Right cardiac atrium (tissue), 5 donors: ENCODE results near the gene ARHGAP1. TPM values are rescaled to one million over a fixed set of nuclear protein-coding genes. Genes with fewer than 3 reads are reported as not detected.
A peak's percentile ranks its signal among the peaks of the same experiment; 100 is the strongest.

Experiments
- ATAC-seq, 2 donors: fragments of 200-7000 bp; cut with Tn5 transposase; one replicate each; pipeline versions ENCODE4 v1.8.0 to v1.9.1; 2020; ENCODE audit warnings: moderate library complexity in 2 of 2, mild to moderate bottlenecking in 1 of 2
- DNase-seq, 3 donors: peaks; one replicate each; pipeline ENCODE4 v3.0.0-alpha.2; 2020
- H3K27ac ChIP-seq: one replicate; pipeline ENCODE4 v1.5.1; 2013; ENCODE audit warnings: mild to moderate bottlenecking, low read length, control low read depth, moderate library complexity
- H3K27me3 ChIP-seq: one replicate; pipeline ENCODE4 v1.6.1; 2013; ENCODE audit not compliant: control insufficient read depth, insufficient read depth
- H3K4me1 ChIP-seq: one replicate; pipeline ENCODE4 v1.6.1; 2013; ENCODE audit warnings: low read length; ENCODE audit not compliant: control insufficient read depth, insufficient read depth
- H3K4me3 ChIP-seq: one replicate; pipeline ENCODE4 v1.5.1; 2013; ENCODE audit warnings: low read length, control low read depth
- H3K9me3 ChIP-seq: one replicate; pipeline ENCODE4 v1.6.1; 2013; ENCODE audit warnings: low read length; ENCODE audit not compliant: control insufficient read depth
- WGBS: extraction: QIAGEN DNeasy Blood & Tissue Kit; methylation state at CpG from one replicate; pipeline ENCODE4 v1.1.7; 2013; 5-methylcytosine and 5-hydroxymethylcytosine counted together
- intact Hi-C, 4 donors: fragments of 100-400 bp; cut with DNase I; formaldehyde crosslinking; loops; one replicate each; pipeline versions ENCODE4 v1.11.0 to v1.14.0; 2022 to 2023
- polyA plus RNA-seq: library from polyadenylated mRNA; stranded (reverse); fragments of 200-250 nt; gene quantifications from one replicate; pipeline ENCODE4 v1.2.3, GENCODE V29; 2013
- total RNA-seq, 4 donors: library from RNA; stranded (reverse); fragmentation: NEBNext Ultra II Directional; extraction: Animal tissue kit (Norgen Biotek cat#: 25700); gene quantifications; one replicate each; pipeline ENCODE4 v1.2.1, GENCODE V29; 2021
- donor health status: healthy with polysubstance abuse.
- donor health status: DM: no; HTN: yes; CAD: no.
- donor health status: DM: no; HTN: no; CAD: no.
- donor health status: DM: no; HTN: yes; CAD: no; lungs with severe emphysema.
- donor health status: DM: yes; HTN: yes; CAD: no.

The ARHGAP1 gene
- total and polyA plus RNA-seq, 5 donors, result 53.4 to 112 (median 105) TPM

DNA sequence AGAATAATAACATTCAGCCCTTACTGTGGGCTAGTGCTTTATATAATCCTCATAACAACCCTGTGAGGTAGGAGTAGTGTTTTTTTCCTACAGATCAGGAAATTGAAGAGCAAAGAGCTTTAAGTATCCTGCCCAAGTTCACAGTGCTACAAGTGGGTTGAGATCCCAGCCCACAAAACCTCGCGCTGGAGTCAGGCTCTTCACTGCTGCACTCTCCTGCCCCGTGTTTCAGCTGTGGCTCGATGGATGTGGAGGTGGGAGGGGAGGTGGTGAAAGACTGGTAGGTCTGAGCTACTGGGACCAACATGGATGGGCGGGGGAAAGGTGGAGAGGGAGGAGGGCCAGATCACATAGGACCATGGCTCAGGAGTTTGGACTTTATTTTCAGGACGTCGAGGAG, 6.5 kb upstream of the ARHGAP1 start:
- intact Hi-C loops, result no loop called here
- no peaks in the 10 kb centered on the region for H3K27me3 ChIP-seq
- WGBS, result 86% methylated on average over 7 of the region's 7 CpGs
- H3K4me1 ChIP-seq, result peaks cover 2% of the 10 kb centered on the region
- DNase-seq (no peak), ATAC-seq (no peak)
- H3K27ac ChIP-seq, result no peak overlapping the region
- no peak overlapping the region for H3K4me3 ChIP-seq
- no peaks in the 10 kb centered on the region for H3K9me3 ChIP-seq

DNA sequence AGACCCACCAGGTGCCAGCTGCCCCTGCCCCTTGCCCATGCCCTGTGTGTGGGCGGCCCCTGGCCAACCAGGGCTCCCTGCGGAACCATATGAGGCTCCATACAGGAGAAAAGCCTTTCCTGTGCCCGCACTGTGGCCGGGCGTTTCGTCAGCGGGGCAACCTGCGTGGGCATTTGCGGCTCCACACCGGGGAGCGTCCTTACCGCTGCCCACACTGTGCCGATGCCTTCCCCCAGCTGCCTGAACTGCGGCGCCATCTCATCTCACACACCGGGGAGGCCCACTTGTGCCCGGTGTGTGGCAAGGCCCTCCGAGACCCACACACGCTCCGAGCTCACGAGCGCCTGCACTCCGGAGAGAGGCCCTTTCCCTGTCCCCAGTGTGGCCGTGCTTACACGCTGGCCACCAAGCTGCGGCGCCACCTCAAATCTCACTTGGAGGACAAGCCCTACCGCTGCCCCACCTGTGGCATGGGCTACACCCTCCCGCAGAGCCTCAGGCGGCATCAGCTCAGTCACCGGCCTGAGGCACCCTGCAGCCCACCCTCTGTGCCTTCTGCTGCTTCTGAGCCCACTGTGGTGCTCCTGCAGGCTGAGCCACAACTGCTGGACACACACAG, 4.8 kb upstream of the ARHGAP1 start:
- 96% methylated on average over 31 of the region's 31 CpGs for WGBS
- Histone ChIP-seq H3K27me3 (no peaks in the 10 kb centered on the region), H3K27ac (no peak overlapping the region), H3K4me3 (no peak overlapping the region), H3K4me1 (no peaks in the 10 kb centered on the region), H3K9me3 (no peaks in the 10 kb centered on the region)
- intact Hi-C loops, result no loop called here
- DNase-seq (peak in 1 of 3 donors; percentile 57), ATAC-seq (no peak)

DNA sequence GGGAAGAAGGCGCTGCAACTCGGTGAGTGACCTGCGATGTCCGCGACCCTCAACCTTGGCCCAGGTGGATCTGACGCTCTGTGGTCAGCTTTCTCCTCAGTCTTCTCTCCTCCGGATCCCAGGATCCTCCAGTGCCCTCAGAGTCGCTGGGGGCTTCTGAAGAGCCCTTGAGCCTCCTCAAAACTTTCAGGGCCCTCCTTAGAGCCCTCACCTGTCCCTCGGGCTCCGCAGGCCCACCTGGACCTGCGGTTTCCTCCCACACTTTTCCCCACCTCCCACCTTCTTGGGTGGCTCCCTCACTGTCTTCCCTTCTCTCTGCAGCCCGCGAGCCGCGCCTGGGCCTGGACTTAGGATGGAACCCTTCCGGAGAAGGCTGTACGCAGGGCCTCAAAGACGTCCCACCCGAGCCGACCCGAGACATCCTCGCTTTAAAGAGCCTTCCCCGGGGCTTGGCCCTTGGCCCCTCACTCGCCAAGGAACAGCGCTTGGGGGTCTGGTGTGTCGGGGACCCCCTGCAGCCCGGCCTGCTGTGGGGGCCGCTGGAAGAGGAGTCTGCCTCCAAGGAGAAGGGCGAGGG, 747 bp upstream of the ARHGAP1 start:
- Histone ChIP-seq H3K27ac (peak overlapping the region; percentile 92), H3K4me3 (peak overlapping the region; percentile 91), H3K27me3 (no peaks in the 10 kb centered on the region), H3K4me1 (peaks cover 16% of the 10 kb centered on the region), H3K9me3 (no peaks in the 10 kb centered on the region)
- ATAC-seq, result no peak
- intact Hi-C loops, result no loop called here
- WGBS, result 1% methylated on average over 29 of the region's 29 CpGs
- no peak for DNase-seq

DNA sequence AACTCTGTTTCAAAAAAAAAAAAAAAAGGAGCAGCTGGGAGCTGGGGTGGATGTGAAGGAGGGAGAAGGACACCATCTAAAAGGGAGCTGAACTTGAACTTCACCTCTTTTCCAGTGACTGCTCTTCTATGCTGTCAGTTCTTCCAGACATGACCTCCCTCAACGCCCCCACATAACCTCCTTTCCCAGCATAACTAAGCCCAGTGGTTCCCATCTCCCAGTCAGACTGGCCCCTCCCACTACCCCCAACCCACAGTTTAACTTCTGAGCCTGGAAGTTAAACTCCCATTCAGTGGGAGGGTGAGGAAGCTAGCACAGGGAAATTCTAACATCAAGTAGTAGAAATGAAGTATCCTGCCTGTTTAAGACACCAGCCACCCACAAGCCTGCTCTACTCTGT, 1.8 kb downstream of the ARHGAP1 start:
- no peaks in the 10 kb centered on the region for H3K27me3 ChIP-seq
- intact Hi-C loops, result loop anchor here in 1 of 4 donors (5.0 kb wide), 1 partner anchor 41 kb away; no protein-coding TSS in a partner anchor
- ATAC-seq, result no peak
- H3K4me1 ChIP-seq, result peaks cover 16% of the 10 kb centered on the region
- H3K9me3 ChIP-seq, result no peaks in the 10 kb centered on the region
- whole genome bisulfite sequencing, result 45% methylated on average over 1 of the region's 1 CpG
- H3K27ac ChIP-seq, result peak overlapping the region; percentile 65
- H3K4me3 ChIP-seq, result no peak overlapping the region
- DNase-seq, result no peak

DNA sequence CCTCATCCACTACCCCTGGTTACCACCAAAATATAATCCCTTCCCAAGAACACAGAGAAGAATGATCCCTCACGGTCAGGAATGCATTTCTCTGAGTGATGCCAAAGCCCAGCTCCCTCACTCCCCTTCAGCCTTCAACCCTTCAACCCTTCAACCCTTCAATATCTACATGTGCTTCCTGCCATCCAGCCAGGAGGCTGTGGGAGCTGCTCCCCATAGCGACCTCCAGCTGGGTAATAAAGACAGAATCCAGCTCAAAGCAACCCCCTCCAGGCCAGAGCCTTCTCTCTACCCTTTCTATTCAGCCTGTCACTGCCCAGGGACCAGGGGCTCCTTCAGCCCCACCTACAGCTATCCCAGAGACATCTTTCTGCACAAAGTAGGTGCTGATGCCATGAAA, 2.7 kb downstream of the ARHGAP1 start:
- Histone ChIP-seq H3K4me3 (no peak overlapping the region), H3K27ac (peak overlapping the region; percentile 80), H3K4me1 (peaks cover 16% of the 10 kb centered on the region), H3K9me3 (no peaks in the 10 kb centered on the region), H3K27me3 (no peaks in the 10 kb centered on the region)
- WGBS, result 24% methylated on average over 2 of the region's 2 CpGs
- ATAC-seq, result no peak
- intact Hi-C loops, result loop anchor here in 1 of 4 donors (5.0 kb wide), 1 partner anchor 40 kb away; no protein-coding TSS in a partner anchor
- no peak for DNase-seq

DNA sequence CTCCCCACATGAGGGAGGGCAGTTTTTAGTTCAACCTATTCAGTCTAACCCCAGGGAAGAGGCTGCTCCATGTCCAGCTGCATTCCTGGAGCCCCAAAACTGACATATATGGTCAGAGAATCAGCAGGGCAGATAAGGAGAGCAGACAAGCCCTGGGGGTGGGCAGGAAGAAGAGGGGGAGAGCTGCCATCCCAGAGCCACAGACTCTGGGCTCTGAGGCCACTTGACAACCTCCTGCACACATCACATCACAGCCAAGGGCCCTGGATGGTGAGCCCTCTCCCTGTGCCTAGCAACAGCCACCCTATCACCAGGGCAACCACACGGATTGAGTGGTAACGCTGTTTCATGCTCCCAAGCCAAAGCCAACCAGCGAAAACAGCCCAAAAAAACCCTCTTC, 3.1 kb downstream of the ARHGAP1 start:
- peak overlapping the region; percentile 80 for H3K27ac ChIP-seq
- peak; percentile 5 to 57 for ATAC-seq
- intact Hi-C loops, result loop anchor here in 1 of 4 donors (5.0 kb wide), 1 partner anchor 40 kb away; no protein-coding TSS in a partner anchor

DNA sequence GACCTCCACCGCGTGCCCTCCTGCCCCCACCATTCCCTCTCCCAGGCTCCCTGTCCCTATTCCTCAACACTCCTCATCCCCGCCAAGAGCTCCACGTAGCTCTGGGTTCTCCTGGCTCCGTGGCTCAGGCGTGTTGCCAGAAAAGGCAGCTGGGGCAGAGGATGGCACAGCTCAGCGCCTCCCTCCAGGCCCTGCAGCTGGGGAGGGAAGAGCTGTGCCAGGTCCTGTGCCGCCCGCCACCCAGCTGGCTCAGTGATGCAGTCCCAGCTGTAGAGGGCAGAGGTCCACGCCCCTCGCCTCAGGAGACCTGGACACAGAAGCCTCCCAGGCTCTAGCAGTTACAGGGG, 4.2 kb downstream of the ARHGAP1 start:
- H3K4me1 ChIP-seq, result peaks cover 16% of the 10 kb centered on the region
- H3K4me3 ChIP-seq, result no peak overlapping the region
- H3K9me3 ChIP-seq, result no peaks in the 10 kb centered on the region
- peak; percentile 70 to 89 (median 86) for DNase-seq
- H3K27ac ChIP-seq, result peak overlapping the region; percentile 55
- no peaks in the 10 kb centered on the region for H3K27me3 ChIP-seq
- WGBS, result 64% methylated on average over 11 of the region's 11 CpGs
- intact Hi-C loops, result loop anchor here in 1 of 4 donors (5.0 kb wide), 1 partner anchor 39 kb away; no protein-coding TSS in a partner anchor
- peak; percentile 23 to 49 for ATAC-seq

More for the DNA sequence above, 3.1 kb downstream of the ARHGAP1 start:
- H3K27me3 ChIP-seq, result no peaks in the 10 kb centered on the region
- H3K9me3 ChIP-seq, result no peaks in the 10 kb centered on the region
- DNase-seq, result peak in 2 of 3 donors; percentile 72 to 76
- peaks cover 16% of the 10 kb centered on the region for H3K4me1 ChIP-seq
- WGBS, result 37% methylated on average over 3 of the region's 3 CpGs
- no peak overlapping the region for H3K4me3 ChIP-seq

DNA sequence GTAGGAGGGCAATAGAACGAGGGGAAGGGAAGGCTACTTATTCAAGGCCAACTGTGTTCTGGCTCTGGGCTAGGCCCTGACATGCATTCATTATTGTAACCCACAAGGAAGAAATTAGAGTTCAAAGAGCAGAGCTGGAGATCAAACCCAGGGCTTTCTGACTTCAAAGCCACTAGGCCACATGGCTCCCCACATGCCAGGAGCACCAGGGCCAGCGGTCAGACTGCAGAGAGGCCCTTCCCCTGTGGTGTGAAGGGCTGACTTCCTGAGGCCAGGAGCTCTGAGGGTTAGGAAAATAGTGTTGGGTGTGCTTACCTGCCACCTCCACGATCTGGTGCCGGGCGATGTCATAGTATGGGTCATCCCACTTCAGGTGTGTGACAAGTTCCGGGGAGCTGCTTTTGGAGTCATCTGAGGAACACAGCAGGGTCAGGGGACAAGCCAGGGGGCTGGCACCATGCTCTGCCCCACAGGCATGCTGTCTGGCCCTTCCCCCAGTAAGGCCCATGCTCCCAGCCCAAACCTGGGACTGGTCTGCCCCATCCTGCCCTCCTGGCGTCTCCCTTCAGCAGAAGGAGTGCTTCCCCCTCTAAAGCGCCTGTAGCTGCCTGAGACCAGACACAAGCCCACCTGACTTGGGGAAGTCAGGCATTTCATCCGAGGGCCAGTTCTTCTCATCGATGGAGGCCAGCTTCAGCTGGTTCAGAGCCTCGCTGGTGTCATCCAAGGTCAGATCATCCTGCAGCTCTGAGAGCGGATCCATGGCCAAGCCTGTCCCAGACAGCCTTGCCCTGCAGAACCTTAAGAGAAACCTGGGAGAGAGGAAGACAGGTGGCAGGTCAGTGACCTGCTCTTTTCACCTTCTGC, 4.8 kb downstream of the ARHGAP1 start:
- DNase-seq, result peak in 1 of 3 donors; percentile 33
- Histone ChIP-seq H3K4me1 (peaks cover 16% of the 10 kb centered on the region), H3K27me3 (no peaks in the 10 kb centered on the region), H3K9me3 (no peaks in the 10 kb centered on the region), H3K4me3 (no peak overlapping the region), H3K27ac (peak overlapping the region; percentile 8)
- ATAC-seq, result no peak
- WGBS, result 82% methylated on average over 12 of the region's 12 CpGs
- intact Hi-C loops, result loop anchor here in 1 of 4 donors (5.0 kb wide), 1 partner anchor 38 kb away; no protein-coding TSS in a partner anchor

DNA sequence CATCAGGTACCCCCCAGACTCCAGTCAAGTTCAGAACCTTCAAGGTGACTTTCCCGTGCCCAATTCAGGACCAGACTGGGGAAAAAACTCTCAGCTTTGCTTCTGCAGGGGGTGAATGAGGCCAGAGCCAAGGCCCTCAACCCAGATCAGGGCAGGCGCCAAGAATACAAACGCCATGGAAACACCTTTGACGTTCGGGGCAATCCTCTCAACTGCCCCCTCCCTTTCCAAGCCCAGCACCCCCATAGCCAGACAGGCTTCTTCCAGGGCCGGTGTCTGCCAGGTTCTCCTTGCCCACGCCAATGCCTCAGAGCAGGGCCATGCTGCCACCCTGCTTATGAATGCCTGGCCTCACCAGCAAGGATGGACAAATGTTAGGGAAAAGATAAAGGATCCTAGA, 5.8 kb downstream of the ARHGAP1 start:
- ATAC-seq, result no peak
- H3K9me3 ChIP-seq, result no peaks in the 10 kb centered on the region
- H3K27me3 ChIP-seq, result no peaks in the 10 kb centered on the region
- H3K4me1 ChIP-seq, result peaks cover 16% of the 10 kb centered on the region
- intact Hi-C loops, result loop anchor here in 1 of 4 donors (5.0 kb wide), 1 partner anchor 37 kb away; no protein-coding TSS in a partner anchor
- peak in 1 of 3 donors; percentile 41 for DNase-seq
- peak overlapping the region; percentile 7 for H3K27ac ChIP-seq
- H3K4me3 ChIP-seq, result no peak overlapping the region
- 76% methylated on average over 7 of the region's 7 CpGs for WGBS

DNA sequence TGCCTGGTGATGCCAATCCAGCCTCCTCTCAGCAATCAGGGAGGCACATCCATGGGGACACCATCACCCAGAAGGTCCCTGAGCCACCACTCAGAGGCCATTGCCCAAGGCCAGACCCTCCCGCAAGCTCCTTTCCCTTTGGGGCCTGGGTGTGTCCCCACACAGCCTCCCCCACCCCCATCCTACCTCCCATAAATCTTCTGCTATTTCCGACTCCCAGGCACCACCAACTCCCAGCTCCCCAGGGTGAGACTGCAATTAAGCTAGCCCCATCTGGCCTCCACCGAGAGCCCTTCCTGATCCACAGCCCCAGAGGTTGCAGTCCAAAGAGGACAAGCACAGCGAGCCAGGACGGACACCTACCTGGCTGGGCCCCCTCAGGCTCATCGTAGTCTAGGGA, 6.3 kb downstream of the ARHGAP1 start:
- DNase-seq, result peak in 1 of 3 donors; percentile 43
- H3K27ac ChIP-seq, result peak overlapping the region; percentile 51
- no peaks in the 10 kb centered on the region for H3K9me3 ChIP-seq
- H3K27me3 ChIP-seq, result no peaks in the 10 kb centered on the region
- peaks cover 14% of the 10 kb centered on the region for H3K4me1 ChIP-seq
- WGBS, result 76% methylated on average over 6 of the region's 6 CpGs
- H3K4me3 ChIP-seq, result no peak overlapping the region
- ATAC-seq, result no peak
- intact Hi-C loops, result no loop called here

DNA sequence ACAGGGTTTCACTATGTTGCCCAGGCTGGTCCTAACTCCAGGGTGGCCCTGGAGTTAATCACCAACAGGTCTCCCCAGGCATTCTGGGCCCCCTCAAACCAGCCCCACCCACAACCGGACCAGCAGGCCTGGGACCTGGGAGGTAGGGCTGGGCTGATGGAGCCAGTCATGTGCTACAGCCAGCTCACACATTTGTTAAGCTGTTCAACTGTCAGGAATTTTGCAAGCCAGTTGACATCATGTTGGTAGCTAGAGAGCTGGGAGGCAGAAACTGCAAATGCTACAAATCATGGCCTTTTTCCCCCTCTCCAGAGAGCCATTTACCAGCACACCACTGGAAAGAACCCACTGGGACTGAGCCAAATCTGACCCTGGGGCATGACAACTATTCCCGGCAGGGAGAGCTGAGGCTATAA, 6.8 kb downstream of the ARHGAP1 start:
- H3K27ac ChIP-seq, result peak overlapping the region; percentile 51
- H3K27me3 ChIP-seq, result no peaks in the 10 kb centered on the region
- no peak overlapping the region for H3K4me3 ChIP-seq
- WGBS, result 52% methylated on average over 2 of the region's 2 CpGs
- peak in 1 of 2 donors; percentile 7 for ATAC-seq
- H3K9me3 ChIP-seq, result no peaks in the 10 kb centered on the region
- peak in 2 of 3 donors; percentile 43 to 60 for DNase-seq
- H3K4me1 ChIP-seq, result peaks cover 13% of the 10 kb centered on the region
- intact Hi-C loops, result no loop called here
